Smooth muscle cell (in vitro differentiated cells): ENCODE data around the gene TCN1. TPM values are rescaled to one million over a fixed set of nuclear protein-coding genes. Genes with fewer than 3 reads are reported as not detected.
"Not testable (repeated sequence)": the region's sequence is repeated elsewhere in the genome, so short reads cannot be mapped to it uniquely, and the experiment has no call there.

Source experiments
- DNase-seq: peaks from one replicate; lab custom pipeline; 2025; ENCODE audit not compliant: unreplicated experiment; lab: John Stamatoyannopoulos, UW
- H2AFZ ChIP-seq: fragments of 200-600 bp; sonication (generic); 2 replicates; pipeline ENCODE4 v1.6.0; 2016; ENCODE audit warnings: antibody characterized with exemption, low read depth, mild to moderate bottlenecking
- H3F3A ChIP-seq: fragments of 200-600 bp; sonication (generic); 2 replicates; pipeline ENCODE4 v1.6.0; 2017; ENCODE audit warnings: antibody characterized with exemption, low read depth
- H3K27ac ChIP-seq: fragments of 200-600 bp; sonication (generic); 2 replicates; pipeline ENCODE4 v1.5.1; 2016; ENCODE audit warnings: low read depth, mild to moderate bottlenecking
- H3K27me3 ChIP-seq: fragments of 200-600 bp; sonication (generic); 2 replicates; pipeline ENCODE4 v1.6.1; 2016; ENCODE audit warnings: low read depth, mild to moderate bottlenecking
- H3K36me3 ChIP-seq: fragments of 200-600 bp; sonication (generic); 2 replicates; pipeline ENCODE4 v1.5.1; 2016; ENCODE audit warnings: low read depth
- H3K4me1 ChIP-seq: fragments of 200-600 bp; sonication (generic); 2 replicates; pipeline ENCODE4 v1.5.1; 2016; ENCODE audit warnings: low read depth
- H3K4me2 ChIP-seq: fragments of 200-600 bp; sonication (generic); 2 replicates; pipeline ENCODE4 v1.6.0; 2016; ENCODE audit warnings: mild to moderate bottlenecking
- H3K4me3 ChIP-seq: fragments of 200-600 bp; sonication (generic); 2 replicates; pipeline ENCODE4 v1.5.1; 2016; ENCODE audit warnings: mild to moderate bottlenecking
- H3K79me2 ChIP-seq: fragments of 200-600 bp; sonication (generic); 2 replicates; pipeline ENCODE4 v1.6.0; 2016; ENCODE audit warnings: low read depth, mild to moderate bottlenecking
- H3K9ac ChIP-seq: fragments of 200-600 bp; sonication (generic); 2 replicates; pipeline ENCODE4 v1.6.0; 2016; ENCODE audit warnings: low read depth
- H3K9me3 ChIP-seq: fragments of 200-600 bp; sonication (generic); replicated peaks from 2 replicates; pipeline ENCODE4 v1.5.1; 2016; ENCODE audit warnings: low read depth
- H4K20me1 ChIP-seq: fragments of 200-600 bp; sonication (generic); 2 replicates; pipeline ENCODE4 v1.6.0; 2016; ENCODE audit warnings: low read depth
- WGBS: methylation state at CpG from one replicate; pipeline ENCODE4 v1.1.7; 2016; ENCODE audit warnings: low lambda C conversion rate; 5-methylcytosine and 5-hydroxymethylcytosine counted together
- polyA plus RNA-seq: library from polyadenylated mRNA; unstranded; fragments of >200 nt; fragmentation: Nextera tagmentation; extraction: Ambion mirVana; gene quantifications from 2 replicates; pipeline ENCODE4 v1.2.1, GENCODE V29; 2016
- total RNA-seq: library from RNA; depleted of rRNA; stranded (reverse); fragments of >200 nt; gene quantifications from 2 replicates; pipeline ENCODE4 v1.2.3, GENCODE V29; 2014
- TF ChIP-seq, protein P1 (sequence below): fragments of 200-600 bp; sonication (generic); IDR thresholded peaks from 2 replicates; pipeline ENCODE4 v1.5.1; 2017; ENCODE audit warnings: borderline replicate concordance, mild to moderate bottlenecking, antibody characterized with exemption; ENCODE audit not compliant: insufficient read depth, poor library complexity, severe bottlenecking

Gene TCN1
- total and polyA plus RNA-seq, 2 experiments from 2014 or later, result 11.1 TPM; not detected in 1

DNA sequence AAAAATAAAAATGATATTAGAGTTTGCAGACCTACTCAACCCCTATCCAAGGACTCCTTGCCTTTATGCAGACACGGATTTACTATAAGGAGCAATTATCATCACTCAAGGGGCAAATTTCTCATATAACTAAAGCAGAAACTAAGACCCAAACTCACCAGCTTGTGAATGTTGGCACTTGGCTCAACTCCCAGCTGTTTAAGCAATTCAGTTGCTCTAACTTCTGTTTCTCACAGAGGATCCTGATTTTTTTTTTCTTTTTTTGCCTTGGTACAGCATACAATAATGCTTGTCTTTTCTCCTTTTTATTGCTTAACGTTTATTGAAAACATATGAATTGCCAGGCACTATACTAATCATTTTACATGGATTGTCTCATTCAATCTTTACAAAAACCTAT lies 11.4 kb downstream of the TCN1 start:
- H3K36me3 ChIP-seq, result no peaks in the 10 kb centered on the region
- DNase-seq, result no peak
- H4K20me1 ChIP-seq, result no peaks in the 10 kb centered on the region
- H3K9ac ChIP-seq, result no peak overlapping the region
- no peaks in the 10 kb centered on the region for H3K79me2 ChIP-seq
- TF ChIP-seq, protein P1, sequence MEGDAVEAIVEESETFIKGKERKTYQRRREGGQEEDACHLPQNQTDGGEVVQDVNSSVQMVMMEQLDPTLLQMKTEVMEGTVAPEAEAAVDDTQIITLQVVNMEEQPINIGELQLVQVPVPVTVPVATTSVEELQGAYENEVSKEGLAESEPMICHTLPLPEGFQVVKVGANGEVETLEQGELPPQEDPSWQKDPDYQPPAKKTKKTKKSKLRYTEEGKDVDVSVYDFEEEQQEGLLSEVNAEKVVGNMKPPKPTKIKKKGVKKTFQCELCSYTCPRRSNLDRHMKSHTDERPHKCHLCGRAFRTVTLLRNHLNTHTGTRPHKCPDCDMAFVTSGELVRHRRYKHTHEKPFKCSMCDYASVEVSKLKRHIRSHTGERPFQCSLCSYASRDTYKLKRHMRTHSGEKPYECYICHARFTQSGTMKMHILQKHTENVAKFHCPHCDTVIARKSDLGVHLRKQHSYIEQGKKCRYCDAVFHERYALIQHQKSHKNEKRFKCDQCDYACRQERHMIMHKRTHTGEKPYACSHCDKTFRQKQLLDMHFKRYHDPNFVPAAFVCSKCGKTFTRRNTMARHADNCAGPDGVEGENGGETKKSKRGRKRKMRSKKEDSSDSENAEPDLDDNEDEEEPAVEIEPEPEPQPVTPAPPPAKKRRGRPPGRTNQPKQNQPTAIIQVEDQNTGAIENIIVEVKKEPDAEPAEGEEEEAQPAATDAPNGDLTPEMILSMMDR, result no peak
- 73% methylated on average over 2 of the region's 2 CpGs for WGBS
- no peaks in the 10 kb centered on the region for H3K27me3 ChIP-seq
- H2AFZ ChIP-seq, result no peak overlapping the region
- H3K9me3 ChIP-seq, result no peaks in the 10 kb centered on the region
- no peaks in the 10 kb centered on the region for H3K4me1 ChIP-seq
- no peak overlapping the region for H3K27ac ChIP-seq
- no peak overlapping the region for H3K4me3 ChIP-seq
- H3F3A ChIP-seq, result no peaks in the 10 kb centered on the region
- H3K4me2 ChIP-seq, result no peak overlapping the region

DNA sequence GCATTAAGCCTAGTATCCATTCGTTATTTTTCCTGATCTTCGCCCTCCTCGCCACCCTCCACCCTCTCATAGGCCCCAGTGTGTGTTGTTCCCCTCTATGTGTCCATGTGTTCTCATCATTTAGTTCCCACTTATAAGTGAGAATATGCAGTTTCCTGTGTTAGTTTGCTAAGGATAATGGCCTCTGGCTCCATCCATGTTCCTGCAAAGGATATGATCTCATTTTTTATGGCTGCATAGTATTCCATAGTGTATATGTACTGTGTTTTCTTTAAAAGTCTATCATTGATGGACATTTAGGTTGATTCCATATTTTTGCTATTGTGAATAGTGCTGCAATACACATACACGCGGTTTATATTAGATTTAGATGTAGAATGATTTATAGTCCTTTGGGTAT lies 14.9 kb downstream of the TCN1 start:
- H3K27ac ChIP-seq, H3F3A ChIP-seq, H3K9me3 ChIP-seq, H2AFZ ChIP-seq, H3K79me2 ChIP-seq, H3K9ac ChIP-seq, H3K4me2 ChIP-seq, DNase-seq, H3K36me3 ChIP-seq, H3K4me3 ChIP-seq, H3K4me1 ChIP-seq, H4K20me1 ChIP-seq, H3K27me3 ChIP-seq: not testable (repeated sequence)
- 90% methylated on average over 5 of the region's 5 CpGs for WGBS

- H3K4me3 ChIP-seq, H3K27ac ChIP-seq, H3K9me3 ChIP-seq, H3K9ac ChIP-seq, H4K20me1 ChIP-seq, DNase-seq, H3F3A ChIP-seq, H3K36me3 ChIP-seq, H3K27me3 ChIP-seq, H3K4me2 ChIP-seq, H3K79me2 ChIP-seq, H2AFZ ChIP-seq, H3K4me1 ChIP-seq: not testable (repeated sequence)
- WGBS, result 93% methylated on average over 2 of the region's 2 CpGs
These were observed 16.7 kb downstream of the TCN1 start for GRCh38 chr11:59849551-59849950.

- Histone ChIP-seq H3K4me2 (no peak overlapping the region), H3K9ac (no peak overlapping the region), H4K20me1 (no peaks in the 10 kb centered on the region), H2AFZ (no peak overlapping the region), H3K27ac (no peak overlapping the region), H3K79me2 (no peaks in the 10 kb centered on the region), H3K4me3 (no peak overlapping the region), H3K4me1 (no peaks in the 10 kb centered on the region), H3K27me3 (no peaks in the 10 kb centered on the region), H3F3A (no peaks in the 10 kb centered on the region), H3K36me3 (no peaks in the 10 kb centered on the region), H3K9me3 (no peaks in the 10 kb centered on the region)
- TF ChIP-seq, protein P1, result no peak
- no peak for DNase-seq
- 77% methylated on average over 2 of the region's 2 CpGs for WGBS
These were observed 17.2 kb downstream of the TCN1 start for GRCh38 chr11:59849129-59849528.

DNA sequence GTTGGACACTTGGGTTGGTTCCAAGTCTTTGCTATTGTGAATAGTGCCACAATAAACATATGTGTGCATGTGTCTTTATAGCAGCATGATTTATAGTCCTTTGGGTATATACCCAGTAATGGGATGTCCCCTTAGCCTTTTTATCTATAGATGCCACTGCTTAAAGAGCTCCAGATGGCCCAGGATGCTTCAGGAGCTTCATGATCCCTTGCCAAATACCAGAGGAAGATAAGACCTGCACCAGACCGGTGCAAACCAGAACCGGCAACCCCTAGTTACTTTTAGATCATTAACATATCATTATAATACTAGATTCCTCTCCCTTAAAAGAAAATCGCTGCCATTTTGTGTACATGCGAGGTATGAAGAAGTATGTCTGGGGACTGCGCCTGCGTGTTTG lies 17.8 kb downstream of the TCN1 start:
- H3K27ac ChIP-seq, H2AFZ ChIP-seq, H4K20me1 ChIP-seq: not testable (repeated sequence)

More for the DNA sequence above, 17.8 kb downstream of the TCN1 start:
- not testable (repeated sequence) for H3K79me2 ChIP-seq, DNase-seq, H3K27me3 ChIP-seq, H3K9me3 ChIP-seq, H3F3A ChIP-seq, H3K4me3 ChIP-seq, H3K36me3 ChIP-seq, H3K4me2 ChIP-seq, H3K4me1 ChIP-seq, H3K9ac ChIP-seq
- WGBS, result 93% methylated on average over 6 of the region's 6 CpGs
